Cardiac muscle cell (in vitro differentiated cells and primary cell): ENCODE data around the gene NADK2. TPM values are rescaled to one million over a fixed set of nuclear protein-coding genes. Genes with fewer than 3 reads are reported as not detected.

Experiments used
- DNase-seq, 2 donors: peaks; one replicate each; pipeline versions ENCODE4 v3.0.0 to v3.0.0-alpha.2; 2010 to 2017; ENCODE audit warnings: low read depth in 1 of 2, low spot score in 1 of 2
- H3K27ac ChIP-seq: fragments of 200-600 bp; sonication (generic); 2 replicates; pipeline ENCODE4 v1.5.1; 2016
- H3K27me3 ChIP-seq: fragments of 200-600 bp; sonication (generic); 2 replicates; pipeline ENCODE4 v1.6.0; 2016; ENCODE audit warnings: control low read depth
- H3K36me3 ChIP-seq: fragments of 200-600 bp; sonication (generic); 2 replicates; pipeline ENCODE4 v1.5.1; 2016; ENCODE audit warnings: control low read depth
- H3K4me1 ChIP-seq: fragments of 200-600 bp; sonication (generic); 2 replicates; pipeline ENCODE4 v1.8.1; 2017; ENCODE audit warnings: low read depth, mild to moderate bottlenecking, mixed run types
- H3K4me3 ChIP-seq: fragments of 200-600 bp; sonication (generic); 2 replicates; pipeline ENCODE4 v1.5.1; 2016; ENCODE audit warnings: mild to moderate bottlenecking
- H3K9me3 ChIP-seq: fragments of 200-600 bp; sonication (generic); 2 replicates; pipeline ENCODE4 v1.5.1; 2017; ENCODE audit warnings: low read depth, mild to moderate bottlenecking, control low read depth
- polyA plus RNA-seq: library from polyadenylated mRNA; unstranded; fragments of >200 nt; fragmentation: Nextera tagmentation; extraction: Ambion mirVana; gene quantifications from 2 replicates; pipeline ENCODE4 v1.2.1, GENCODE V29; 2016
- total RNA-seq: library from RNA; depleted of rRNA; stranded (reverse); fragments of >200 nt; gene quantifications from 2 replicates; pipeline ENCODE4 v1.2.3, GENCODE V29; 2016
- TF ChIP-seq, protein P1 (sequence below): IDR thresholded peaks from 2 replicates; pipeline ENCODE4 v1.5.1; 2012; ENCODE audit warnings: low read depth, mild to moderate bottlenecking, low read length

The NADK2 gene
- total and polyA plus RNA-seq, 2 experiments from 2014 or later: 37.8 to 41.3 TPM

DNA sequence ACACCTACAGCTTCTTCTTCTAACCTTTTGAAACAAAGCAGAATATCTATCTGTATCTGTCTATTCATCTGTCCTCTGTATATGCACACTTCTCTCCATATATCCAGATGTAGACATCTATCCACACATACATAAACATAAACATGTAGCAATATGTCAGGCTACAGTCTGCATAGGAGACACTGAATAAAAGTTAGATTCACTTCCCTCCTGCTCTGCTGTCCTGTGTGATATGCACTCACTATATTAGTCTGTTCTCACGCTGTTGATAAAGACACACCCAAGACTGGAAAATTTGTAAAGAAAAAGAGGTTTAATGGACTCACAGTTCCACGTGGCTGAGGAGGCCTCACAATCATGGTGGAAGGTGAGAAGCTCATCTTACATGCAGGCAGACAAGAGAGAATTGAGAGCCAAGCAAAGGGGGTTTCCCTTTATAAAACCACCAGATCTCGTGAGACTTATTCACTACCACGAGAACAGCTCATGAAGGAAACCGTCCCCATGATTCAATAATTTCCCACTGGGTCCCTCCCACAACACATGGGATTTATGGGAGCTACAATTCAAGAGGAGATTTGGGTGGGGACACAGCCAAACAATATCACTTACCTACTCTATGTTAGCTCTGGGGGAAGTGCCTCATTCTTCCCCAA, 35.9 kb upstream of the NADK2 start:
- Histone ChIP-seq H3K4me3 (no peak overlapping the region), H3K27ac (no peak overlapping the region), H3K27me3 (no peaks in the 10 kb centered on the region), H3K36me3 (no peaks in the 10 kb centered on the region), H3K9me3 (no peaks in the 10 kb centered on the region), H3K4me1 (no peaks in the 10 kb centered on the region)
- no peak for DNase-seq
- TF ChIP-seq, protein P1, sequence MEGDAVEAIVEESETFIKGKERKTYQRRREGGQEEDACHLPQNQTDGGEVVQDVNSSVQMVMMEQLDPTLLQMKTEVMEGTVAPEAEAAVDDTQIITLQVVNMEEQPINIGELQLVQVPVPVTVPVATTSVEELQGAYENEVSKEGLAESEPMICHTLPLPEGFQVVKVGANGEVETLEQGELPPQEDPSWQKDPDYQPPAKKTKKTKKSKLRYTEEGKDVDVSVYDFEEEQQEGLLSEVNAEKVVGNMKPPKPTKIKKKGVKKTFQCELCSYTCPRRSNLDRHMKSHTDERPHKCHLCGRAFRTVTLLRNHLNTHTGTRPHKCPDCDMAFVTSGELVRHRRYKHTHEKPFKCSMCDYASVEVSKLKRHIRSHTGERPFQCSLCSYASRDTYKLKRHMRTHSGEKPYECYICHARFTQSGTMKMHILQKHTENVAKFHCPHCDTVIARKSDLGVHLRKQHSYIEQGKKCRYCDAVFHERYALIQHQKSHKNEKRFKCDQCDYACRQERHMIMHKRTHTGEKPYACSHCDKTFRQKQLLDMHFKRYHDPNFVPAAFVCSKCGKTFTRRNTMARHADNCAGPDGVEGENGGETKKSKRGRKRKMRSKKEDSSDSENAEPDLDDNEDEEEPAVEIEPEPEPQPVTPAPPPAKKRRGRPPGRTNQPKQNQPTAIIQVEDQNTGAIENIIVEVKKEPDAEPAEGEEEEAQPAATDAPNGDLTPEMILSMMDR: no peak

DNA sequence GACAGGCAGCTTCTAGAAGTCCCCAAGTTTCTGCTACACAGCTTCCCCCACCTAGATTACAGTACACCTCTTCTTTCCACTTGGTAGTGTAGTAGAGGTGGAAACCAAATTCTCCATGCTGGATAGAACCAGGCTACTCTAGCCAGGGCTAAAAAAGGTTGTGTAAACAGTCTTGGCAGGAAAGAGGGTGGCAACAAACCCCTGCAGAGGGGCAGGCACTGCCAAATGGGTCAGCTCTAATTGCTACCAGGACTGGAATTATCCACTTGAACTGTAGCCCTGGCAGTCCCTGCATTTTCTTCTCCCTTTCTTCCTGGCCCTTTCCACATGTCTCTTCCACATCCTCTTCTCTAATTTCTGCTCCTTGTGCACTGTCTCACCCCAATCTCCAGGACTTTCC, 35.1 kb upstream of the NADK2 start:
- no peaks in the 10 kb centered on the region for H3K36me3 ChIP-seq

DNA sequence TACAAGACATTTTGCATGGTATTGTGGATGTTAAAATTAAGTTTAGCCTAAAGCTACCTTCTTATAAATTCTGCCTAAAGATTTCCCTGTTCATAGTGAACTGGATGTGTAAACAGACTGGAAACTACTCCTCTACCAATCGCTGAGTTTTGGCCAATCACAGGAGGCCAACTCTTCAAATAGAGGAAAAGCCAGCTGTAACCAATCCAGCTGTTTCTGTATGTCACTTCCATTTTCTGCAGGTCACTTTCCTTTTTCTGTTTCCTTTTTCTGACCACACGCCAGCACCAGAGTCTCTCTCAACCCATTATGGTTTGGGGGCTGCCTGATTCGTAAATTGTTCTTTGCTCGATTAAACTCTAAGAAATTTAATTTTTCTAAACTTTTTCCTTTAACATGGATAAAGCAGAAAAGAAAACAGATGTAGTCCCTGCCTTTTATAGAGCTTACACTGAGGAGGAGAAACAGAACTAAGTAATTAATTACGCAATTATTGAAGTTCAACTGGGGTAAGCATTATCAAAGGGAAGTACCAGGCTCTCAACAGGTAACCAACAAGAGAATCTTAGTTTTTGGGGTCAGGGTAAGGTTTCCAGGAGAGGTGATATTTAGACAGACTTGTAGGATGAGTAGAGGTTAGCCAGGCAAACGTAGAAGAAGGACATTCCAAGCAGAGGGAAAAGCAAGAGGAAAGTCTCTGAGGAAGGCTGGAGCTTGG, 32.2 kb upstream of the NADK2 start:
- H3K9me3 ChIP-seq: no peaks in the 10 kb centered on the region
- no peak for DNase-seq
- no peak overlapping the region for H3K27ac ChIP-seq
- H3K4me3 ChIP-seq: no peak overlapping the region
- H3K4me1 ChIP-seq: no peaks in the 10 kb centered on the region
- no peaks in the 10 kb centered on the region for H3K36me3 ChIP-seq
- H3K27me3 ChIP-seq: no peaks in the 10 kb centered on the region
- TF ChIP-seq, protein P1: no peak

More for the DNA sequence above, 35.1 kb upstream of the NADK2 start:
- Histone ChIP-seq H3K27ac (no peak overlapping the region), H3K4me3 (no peak overlapping the region), H3K27me3 (no peaks in the 10 kb centered on the region), H3K4me1 (no peaks in the 10 kb centered on the region), H3K9me3 (no peaks in the 10 kb centered on the region)
- DNase-seq: no peak
- TF ChIP-seq, protein P1: no peak

DNA sequence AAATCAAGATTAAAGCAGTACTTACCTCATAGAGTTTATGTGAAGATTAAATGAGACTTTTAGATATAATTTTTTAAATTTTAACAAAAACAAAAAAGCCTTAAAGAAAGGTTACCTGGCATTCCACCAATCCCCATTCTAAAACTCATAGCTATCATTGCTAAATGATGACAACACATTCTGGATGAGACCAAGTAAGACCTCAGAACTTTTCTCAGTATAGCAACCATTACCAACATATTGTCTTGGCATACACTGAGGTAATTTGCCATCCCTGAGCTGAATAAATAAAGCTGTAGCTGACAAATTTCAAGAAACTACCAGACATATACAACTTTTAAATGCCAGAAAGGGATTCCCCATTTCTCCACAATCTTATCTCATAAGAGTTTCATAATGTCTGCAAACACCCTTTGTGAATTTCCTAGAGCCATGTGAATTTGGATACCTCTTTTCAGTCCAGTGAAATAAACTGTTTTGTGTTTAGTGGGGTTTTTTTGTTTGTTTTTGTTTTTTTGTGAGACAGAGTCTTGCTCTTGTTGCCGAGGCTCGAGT, 30.5 kb upstream of the NADK2 start:
- Histone ChIP-seq H3K9me3 (no peaks in the 10 kb centered on the region), H3K4me1 (no peaks in the 10 kb centered on the region), H3K36me3 (no peaks in the 10 kb centered on the region), H3K27ac (no peak overlapping the region), H3K27me3 (no peaks in the 10 kb centered on the region), H3K4me3 (no peak overlapping the region)
- TF ChIP-seq, protein P1: no peak
- DNase-seq: peak in 1 of 2 donors; percentile 16

DNA sequence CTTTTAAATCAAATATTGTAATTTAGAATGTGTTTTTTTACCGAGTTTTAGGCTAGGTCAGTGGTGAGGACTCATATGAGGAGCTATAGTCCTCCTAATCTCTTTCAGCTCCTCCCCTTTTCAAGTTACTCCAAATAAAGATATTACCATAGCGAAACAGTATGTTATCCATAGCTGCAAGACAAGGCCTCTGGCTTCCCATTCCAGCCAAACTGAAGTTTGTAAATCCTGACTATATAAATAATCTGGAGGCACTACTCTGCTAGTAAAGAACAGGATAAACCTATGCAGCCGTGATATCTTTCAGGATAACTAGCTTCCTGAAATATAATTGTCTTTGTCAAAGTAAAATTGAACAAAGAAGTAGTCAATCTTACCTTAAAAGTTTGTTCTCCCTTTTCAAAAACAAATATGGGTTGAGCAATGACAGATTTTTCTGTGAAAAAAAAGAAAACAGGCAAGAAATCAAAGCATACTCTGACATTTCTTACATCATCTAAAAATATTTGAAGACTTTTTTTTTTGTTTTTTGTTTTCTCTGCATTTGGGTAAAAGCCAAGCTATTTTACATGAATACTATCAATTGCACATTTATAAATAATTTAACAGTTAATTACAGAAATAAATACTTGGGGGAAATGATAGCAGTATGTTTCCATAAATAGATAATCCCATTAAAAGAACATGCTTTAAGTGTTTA, 29.3 kb upstream of the NADK2 start:
- TF ChIP-seq, protein P1: no peak
- Histone ChIP-seq H3K36me3 (no peaks in the 10 kb centered on the region), H3K27ac (no peak overlapping the region), H3K4me1 (no peaks in the 10 kb centered on the region), H3K4me3 (no peak overlapping the region), H3K27me3 (no peaks in the 10 kb centered on the region), H3K9me3 (no peaks in the 10 kb centered on the region)
- DNase-seq: no peak
